WTC11 (cell line): ENCODE results near the gene PLEKHA5. TPM values are rescaled to one million over a fixed set of nuclear protein-coding genes. Genes with fewer than 3 reads are reported as not detected.
A peak's percentile ranks its signal among the peaks of the same experiment; 100 is the strongest.

Experiments
- ATAC-seq: fragments of 200-7000 bp; cut with Tn5 transposase; 2 replicates; pipeline ENCODE4 v1.10.0; 2021; ENCODE audit warnings: mild to moderate bottlenecking, moderate library complexity
- CTCF ChIA-PET: fragments of 300-600 bp; sonication (Branson Sonifier 250); formaldehyde crosslinking; loops from one replicate; lab custom pipeline; 2021; ENCODE audit warnings: antibody characterized with exemption; lab: Charles Lee
- POLR2A ChIA-PET: fragments of 350-600 bp; sonication (Branson Sonifier 250); formaldehyde crosslinking; loops from one replicate; lab custom pipeline; 2021; ENCODE audit warnings: antibody characterized with exemption; lab: Charles Lee
- DNase-seq: peaks from one replicate; pipeline ENCODE4 v3.0.0; 2021; ENCODE audit warnings: low spot score
- H3K27ac Mint-ChIP-seq: 2 replicates; pipeline ENCODE4 v1.8.0; 2021; ENCODE audit warnings: mixed read lengths
- H3K27me3 Mint-ChIP-seq: 2 replicates; pipeline ENCODE4 v1.8.0; 2021; ENCODE audit warnings: low read depth, mild to moderate bottlenecking, moderate library complexity, mixed read lengths
- H3K36me3 Mint-ChIP-seq: 2 replicates; pipeline ENCODE4 v1.8.0; 2021; ENCODE audit warnings: mixed read lengths
- H3K4me1 Mint-ChIP-seq: 2 replicates; pipeline ENCODE4 v1.8.0; 2022; ENCODE audit warnings: mixed read lengths
- H3K4me3 Mint-ChIP-seq: 2 replicates; pipeline ENCODE4 v1.8.0; 2021; ENCODE audit warnings: mild to moderate bottlenecking, moderate library complexity, mixed read lengths
- H3K9me3 Mint-ChIP-seq: 2 replicates; pipeline ENCODE4 v1.8.0; 2021; ENCODE audit warnings: mixed read lengths
- ARID4B ChIP-seq: sonication (generic); formaldehyde crosslinking; IDR thresholded peaks from 2 replicates; pipeline ENCODE4 v1.8.0; 2023; ENCODE audit warnings: missing genetic modification reagents, mild to moderate bottlenecking, borderline replicate concordance
- ATF3 ChIP-seq: sonication (generic); formaldehyde crosslinking; conservative IDR thresholded peaks from 2 replicates; pipeline ENCODE4 v1.8.1; 2022; ENCODE audit warnings: mild to moderate bottlenecking, missing genetic modification reagents
- CBFB ChIP-seq: sonication (generic); formaldehyde crosslinking; IDR thresholded peaks from 2 replicates; pipeline ENCODE4 v1.8.1; 2022; ENCODE audit warnings: mild to moderate bottlenecking, low read depth, missing genetic modification reagents
- E2F1 ChIP-seq: sonication (generic); formaldehyde crosslinking; IDR thresholded peaks from 2 replicates; pipeline ENCODE4 v1.8.0; 2022; ENCODE audit warnings: mild to moderate bottlenecking, missing genetic modification reagents
- E2F4 ChIP-seq: sonication (generic); formaldehyde crosslinking; IDR thresholded peaks from 2 replicates; pipeline ENCODE4 v1.8.1; 2022; ENCODE audit warnings: low read depth, mild to moderate bottlenecking, moderate library complexity, missing genetic modification reagents, borderline replicate concordance
- JUN ChIP-seq: sonication (generic); formaldehyde crosslinking; IDR thresholded peaks from 2 replicates; pipeline ENCODE4 v1.8.0; 2023; ENCODE audit warnings: mild to moderate bottlenecking, missing genetic modification reagents
- MYBL2 ChIP-seq: sonication (generic); formaldehyde crosslinking; IDR thresholded peaks from 2 replicates; pipeline ENCODE4 v1.8.1; 2023; ENCODE audit warnings: mild to moderate bottlenecking, moderate library complexity, missing genetic modification reagents
- NFE2L1 ChIP-seq: sonication (generic); formaldehyde crosslinking; IDR thresholded peaks from 2 replicates; pipeline ENCODE4 v1.8.1; 2023; ENCODE audit warnings: missing genetic modification reagents
- PRDM15 ChIP-seq: sonication (generic); formaldehyde crosslinking; IDR thresholded peaks from 2 replicates; pipeline ENCODE4 v1.8.0; 2022; ENCODE audit warnings: missing genetic modification reagents
- SP1 ChIP-seq: sonication (generic); formaldehyde crosslinking; conservative IDR thresholded peaks from 2 replicates; pipeline ENCODE4 v1.8.1; 2022; ENCODE audit warnings: missing genetic modification reagents
- TEAD1 ChIP-seq: sonication (generic); formaldehyde crosslinking; IDR thresholded peaks from 2 replicates; pipeline ENCODE4 v1.8.0; 2022; ENCODE audit warnings: mild to moderate bottlenecking, missing genetic modification reagents
- ZNF317 ChIP-seq: sonication (generic); formaldehyde crosslinking; IDR thresholded peaks from 2 replicates; pipeline ENCODE4 v1.8.1; 2023; ENCODE audit warnings: low read depth, mild to moderate bottlenecking, moderate library complexity, missing genetic modification reagents, borderline replicate concordance
- ZNF396 ChIP-seq: fragments of 250-450 bp; sonication (Bioruptor Pico); IDR thresholded peaks from 2 replicates; pipeline ENCODE4 v1.8.0; 2021; ENCODE audit warnings: mild to moderate bottlenecking, moderate library complexity, borderline replicate concordance
- ZNF423 ChIP-seq: fragments of 250-450 bp; sonication (Bioruptor Pico); IDR thresholded peaks from 2 replicates; pipeline ENCODE4 v2.1.2; 2022; ENCODE audit warnings: mild to moderate bottlenecking, moderate library complexity
- ZNF512 ChIP-seq: sonication (generic); formaldehyde crosslinking; IDR thresholded peaks from 2 replicates; pipeline ENCODE4 v1.8.1; 2022; ENCODE audit warnings: missing genetic modification reagents, borderline replicate concordance
- total RNA-seq: library from RNA; stranded (reverse); gene quantifications from 3 replicates; pipeline ENCODE4 v1.2.3, GENCODE V29; 2021

Gene PLEKHA5
- total RNA-seq, 1 experiment from 2014 or later, result 61.1 TPM

- Mint-ChIP-seq H3K27me3 (no peaks in the 10 kb centered on the region), H3K4me3 (no peak overlapping the region), H3K36me3 (no peaks in the 10 kb centered on the region), H3K4me1 (peaks cover 48% of the 10 kb centered on the region), H3K27ac (peak overlapping the region; percentile 20; the same call in 1 of the 2 replicates), H3K9me3 (no peaks in the 10 kb centered on the region)
- no peak for DNase-seq
- ChIA-PET POLR2A (interaction anchor here (0.5 to 0.7 kb wide), 2 partner anchors 23 to 24 kb away, joined by 3 read pairs; no protein-coding TSS in a partner anchor), CTCF (no interaction called here)
- TF ChIP-seq NFE2L1 (CRISPR knock-in tag) (no peak), ZNF423 (CRISPR knock-in tag) (no peak), ZNF512 (CRISPR knock-in tag) (no peak), SP1 (CRISPR knock-in tag) (no peak), CBFB (CRISPR knock-in tag) (no peak), ZNF317 (no peak), JUN (CRISPR knock-in tag) (no peak)
- no peak for ATAC-seq
These were observed 109.6 kb downstream of the PLEKHA5 start for GRCh38 chr12:19239102-19239501.

GRCh38 chr12:19239616-19240234 lies 110.2 kb downstream of the PLEKHA5 start:
- Mint-ChIP-seq H3K36me3 (no peaks in the 10 kb centered on the region), H3K4me1 (peaks cover 42% of the 10 kb centered on the region), H3K4me3 (no peak overlapping the region), H3K27me3 (no peaks in the 10 kb centered on the region), H3K9me3 (no peaks in the 10 kb centered on the region), H3K27ac (peak overlapping the region; percentile 11; the same call in 1 of the 2 replicates)
- TF ChIP-seq TEAD1 (CRISPR knock-in tag), result no peak
- no peak for TF ChIP-seq ARID4B (CRISPR knock-in tag)
- TF ChIP-seq PRDM15 (CRISPR knock-in tag), result no peak
- TF ChIP-seq MYBL2, result no peak
- TF ChIP-seq E2F1 (CRISPR knock-in tag), result no peak
- no peak for TF ChIP-seq ATF3
- TF ChIP-seq E2F4 (CRISPR knock-in tag), result no peak
- TF ChIP-seq ZNF396, result no peak
- ChIA-PET CTCF (no interaction called here), POLR2A (interaction anchor here (0.5 kb wide), 1 partner anchor 25 kb away, joined by 3 read pairs; no protein-coding TSS in a partner anchor)
- no peak for DNase-seq
- 0 out of 2 replicates have a peak, but pooled peaks have one; percentile 39 for ATAC-seq
